Activated CD4-positive, alpha-beta T cell treated with anti-CD3 and anti-CD28 coated beads for 4 hours (primary cell): ENCODE results near the gene WNT7A.

Source experiments
- DNase-seq, 2 donors: peaks; one replicate each; pipeline ENCODE4 v3.0.0-alpha.2; 2020

WNT7A gene

GRCh38 chr3:13884851-13885703 is 5.2 kb upstream of the WNT7A start:
- DNase-seq: peak; percentile 77 to 80

- no peak for DNase-seq
Measured at GRCh38 chr3:13883681-13884080, 3.8 kb upstream of the WNT7A start.

DNA sequence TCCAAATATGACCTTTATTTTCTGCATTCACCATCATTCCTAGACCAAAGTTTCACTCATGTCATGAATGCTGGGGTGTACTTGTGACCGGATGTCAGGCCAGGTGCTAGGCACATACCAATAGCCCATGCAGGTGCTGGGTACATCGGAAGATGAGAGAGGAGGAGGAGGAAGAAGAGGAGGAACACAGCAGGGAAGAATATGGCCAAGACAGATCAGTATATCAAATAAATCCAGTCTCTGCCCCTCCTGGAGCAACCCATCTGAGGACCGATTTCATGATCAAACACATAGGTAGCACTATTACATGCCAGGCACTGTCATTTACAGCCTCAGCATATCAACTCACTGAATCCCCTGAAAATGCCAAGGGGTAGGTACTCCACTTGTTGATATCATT is 3.0 kb upstream of the WNT7A start:
- no peak for DNase-seq

DNA sequence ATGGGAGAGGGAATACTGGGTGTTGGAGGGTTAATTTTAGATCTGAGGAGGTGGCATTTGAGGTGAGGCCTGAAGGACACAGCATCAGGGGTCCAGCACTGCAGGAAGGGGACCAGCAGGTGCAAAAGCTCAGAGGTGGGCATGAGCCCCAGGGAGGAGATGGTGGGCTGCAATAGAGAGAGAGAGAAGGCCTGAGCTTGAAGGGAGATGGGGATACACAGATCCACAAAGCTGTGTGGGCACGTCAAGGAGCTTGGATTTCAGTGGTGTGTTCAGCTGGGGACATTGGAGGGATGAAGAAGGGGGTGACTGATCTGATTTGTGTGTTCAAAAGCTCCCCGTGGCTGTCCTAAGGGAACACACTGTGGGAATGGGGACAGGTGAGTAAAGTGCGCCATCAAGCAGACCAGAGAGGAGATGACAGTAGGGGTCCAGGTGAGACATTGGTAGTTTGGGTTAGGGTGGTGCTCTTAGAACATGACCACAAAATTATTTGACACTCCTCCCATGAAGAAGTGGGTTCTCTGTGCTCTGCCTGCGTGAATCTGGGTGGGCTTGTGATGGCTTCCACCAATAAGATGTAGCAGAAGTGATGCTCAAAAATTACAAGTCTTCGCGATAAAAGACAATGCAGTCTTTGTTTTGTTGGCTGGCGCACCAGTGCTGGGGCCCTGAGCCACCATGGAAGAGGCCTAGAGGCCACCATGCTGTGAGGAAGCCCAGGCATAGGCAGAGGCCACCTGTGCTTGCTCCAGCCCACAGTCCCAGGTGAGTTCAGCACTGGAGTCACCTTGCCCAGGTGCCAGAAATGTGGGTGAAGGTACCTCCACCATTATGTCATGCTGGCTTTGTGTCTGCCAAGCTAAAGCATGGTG is 1.9 kb upstream of the WNT7A start:
- no peak for DNase-seq

DNA sequence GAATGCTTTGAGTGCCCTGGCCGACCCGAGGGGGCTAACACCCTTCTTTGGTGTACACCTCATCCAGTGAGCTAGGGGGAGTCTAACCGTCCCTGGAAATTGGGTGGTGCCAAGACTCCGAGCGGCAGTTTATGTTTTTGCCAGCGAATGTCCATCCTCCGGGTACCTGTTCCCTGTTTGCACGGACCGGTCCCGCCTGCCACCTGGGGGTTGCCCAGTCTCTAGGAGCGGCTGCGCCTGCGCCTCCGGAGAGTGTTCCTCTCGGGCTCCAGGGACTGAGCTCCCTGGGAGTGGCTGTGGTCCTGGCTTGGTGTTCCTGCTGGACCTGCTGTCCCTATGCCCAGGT is 913 bp upstream of the WNT7A start:
- no peak for DNase-seq

DNA sequence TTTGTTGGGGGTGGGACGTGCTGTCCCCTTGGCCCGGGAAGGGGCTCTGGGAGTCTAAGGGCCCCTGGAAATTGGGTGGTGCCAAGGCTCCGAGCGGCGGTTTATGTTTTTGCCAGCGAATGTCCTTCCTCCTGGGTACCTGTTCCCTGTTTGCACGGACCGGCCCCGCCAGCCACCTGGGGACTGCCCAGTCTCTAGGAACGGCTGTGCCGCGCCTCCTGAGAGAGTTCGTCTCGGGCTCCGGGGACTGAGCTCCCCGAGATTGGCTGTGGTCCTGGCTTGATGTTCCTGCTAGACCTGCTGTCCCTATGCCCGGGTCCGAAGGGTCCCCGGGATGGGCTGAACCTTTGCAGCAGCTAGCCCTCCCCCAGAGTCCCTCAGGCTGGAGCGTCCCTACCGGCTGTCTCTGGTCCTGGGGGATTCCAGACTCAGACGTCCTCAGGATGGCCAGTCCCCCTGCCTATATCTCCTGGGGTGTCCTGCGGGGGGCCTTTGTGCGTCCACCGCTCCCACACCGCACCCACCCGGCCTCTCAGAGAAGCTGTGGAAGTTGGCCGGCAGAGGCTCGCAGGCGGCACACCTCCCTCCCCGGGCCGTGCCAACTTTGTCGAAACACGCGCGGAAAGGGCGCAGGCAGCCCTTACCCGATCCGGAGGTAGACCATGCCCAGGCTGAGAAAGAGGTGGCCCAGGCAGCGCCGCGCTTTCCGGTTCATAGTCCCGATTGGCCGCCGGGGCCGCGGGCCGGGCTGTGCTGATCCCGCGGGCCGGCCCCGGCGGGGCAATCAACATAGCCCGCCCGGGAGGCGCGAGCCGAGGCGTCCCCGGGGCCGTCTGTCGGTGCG is 547 bp downstream of the WNT7A start:
- peak in 1 of 2 donors; percentile 39 for DNase-seq

DNA sequence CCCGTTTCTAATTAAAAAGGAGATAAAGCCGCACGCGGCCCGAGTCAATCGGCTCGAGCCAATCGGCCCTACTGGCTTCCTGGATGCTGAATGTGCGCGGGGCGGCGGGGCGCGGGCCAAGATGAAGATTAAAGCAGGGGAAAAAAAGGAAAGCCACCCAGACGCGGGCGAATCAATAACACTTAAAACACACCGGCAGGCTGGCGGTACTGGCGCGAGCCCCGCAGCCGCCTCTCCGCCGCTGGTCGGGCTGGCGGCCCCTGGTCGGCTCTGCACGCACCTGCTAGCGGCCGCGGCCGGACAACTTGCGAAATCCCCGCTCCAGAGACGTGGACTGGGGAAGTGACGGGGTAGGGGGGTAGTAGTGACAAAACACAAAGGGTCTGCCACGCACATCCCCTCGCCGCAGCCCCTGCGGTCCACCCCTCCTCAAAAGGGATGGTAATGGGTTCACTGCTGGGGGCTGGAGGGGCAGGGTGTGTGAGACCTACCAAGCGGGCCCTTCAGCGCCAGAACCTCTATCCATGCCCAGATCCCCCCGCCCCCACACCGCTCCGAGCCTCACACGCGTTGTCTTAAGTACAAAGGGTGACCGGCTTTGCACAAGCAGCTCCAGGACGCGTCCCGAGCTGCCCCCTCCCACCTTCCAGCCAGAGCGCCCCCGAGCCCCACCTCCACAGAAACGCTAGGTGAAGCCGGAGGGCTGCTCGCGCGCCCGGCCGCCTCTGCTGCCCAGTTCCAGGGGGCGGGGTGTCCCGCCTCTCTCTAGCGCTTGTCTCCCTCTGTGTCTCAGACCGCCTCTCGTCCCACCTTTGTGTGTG is 1.4 kb downstream of the WNT7A start:
- peak in 1 of 2 donors; percentile 30 for DNase-seq

DNA sequence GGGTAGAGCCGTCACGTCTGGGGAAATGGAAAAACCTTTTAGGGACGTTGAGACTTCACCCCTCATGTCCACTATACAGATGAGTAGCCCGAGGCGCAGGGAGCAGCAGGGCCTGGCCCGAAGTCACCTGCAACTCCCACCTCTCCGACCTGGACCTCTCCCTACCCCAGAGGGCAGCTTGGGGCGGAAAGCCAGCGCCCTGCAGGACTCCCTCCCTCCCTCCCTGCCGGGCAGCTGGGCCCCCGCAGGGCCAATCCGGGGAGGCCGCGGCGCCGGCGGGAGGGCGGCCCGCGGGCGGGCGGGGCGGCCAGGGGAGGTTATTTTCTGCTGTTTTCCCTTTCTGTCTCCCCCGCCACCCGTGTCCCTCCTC is 2.0 kb downstream of the WNT7A start:
- no peak for DNase-seq

DNA sequence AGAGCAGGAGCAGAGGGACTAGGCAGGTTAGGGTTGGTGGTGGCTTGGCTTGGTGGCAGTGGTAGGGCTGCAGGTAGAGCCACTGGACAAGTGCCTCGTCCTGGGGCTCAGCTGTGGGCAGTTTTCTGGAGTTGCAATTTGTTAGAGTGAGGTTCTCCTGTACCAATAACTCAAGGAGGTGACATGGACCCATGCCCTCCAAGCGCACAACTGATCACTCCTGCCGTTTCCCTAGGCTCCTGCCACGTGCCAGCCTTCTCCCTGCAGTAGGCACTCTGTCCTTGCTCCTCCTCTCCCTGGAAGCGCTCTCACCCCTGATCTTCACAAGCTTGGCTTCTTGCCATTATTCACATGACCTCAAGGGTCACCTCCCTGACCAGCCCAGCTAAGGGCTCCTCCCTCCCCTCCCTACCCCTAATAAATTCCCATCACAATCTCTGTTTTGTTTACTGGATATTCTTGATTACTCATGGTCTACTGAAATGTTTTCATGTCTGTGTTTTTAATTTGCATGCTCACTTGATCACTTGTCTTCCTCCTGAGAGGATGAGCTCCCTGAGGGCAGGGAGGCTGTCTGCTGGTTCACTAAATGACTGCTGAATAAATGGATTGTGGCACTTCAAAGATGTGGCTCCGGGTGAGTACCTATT is 3.3 kb downstream of the WNT7A start:
- no peak for DNase-seq

DNA sequence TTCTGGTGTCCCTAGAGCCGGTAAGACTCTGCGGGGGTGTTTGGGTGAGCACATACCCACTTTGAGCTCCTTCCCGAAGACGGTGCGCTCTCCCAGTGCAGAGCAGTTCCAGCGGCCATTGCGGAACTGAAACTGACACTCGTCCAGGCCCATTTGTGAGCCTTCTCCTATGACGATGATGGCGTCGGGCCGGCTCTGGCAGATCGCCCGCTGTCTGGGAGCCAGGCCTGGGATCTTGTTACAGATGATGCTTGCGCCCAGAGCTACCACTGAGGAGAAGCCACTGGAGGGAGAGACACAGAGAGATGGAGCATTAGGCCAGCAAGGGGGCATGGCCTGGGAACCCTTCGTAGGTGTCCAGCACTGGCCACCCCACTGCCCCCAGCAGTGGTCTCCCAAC is 5.0 kb downstream of the WNT7A start:
- no peak for DNase-seq

DNA sequence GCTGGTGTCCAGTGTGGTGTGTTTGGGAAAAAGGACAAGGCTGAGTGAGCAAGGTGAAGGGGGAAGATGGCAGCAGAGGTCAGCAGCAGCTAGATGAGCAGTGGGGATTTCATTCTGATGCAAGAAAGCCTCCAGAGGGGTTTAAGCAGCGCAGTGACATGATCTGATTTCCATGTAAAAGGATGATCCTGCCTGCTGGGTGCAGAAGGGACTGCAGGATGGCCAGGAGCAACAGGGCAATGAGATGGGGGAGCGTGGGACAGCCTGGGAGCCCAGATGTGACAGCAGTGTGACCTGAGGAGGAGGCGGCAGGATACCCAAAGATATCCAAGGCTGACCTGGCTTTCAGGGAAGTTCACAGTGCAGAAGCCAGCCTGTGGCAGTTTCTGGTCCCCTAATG is 6.1 kb downstream of the WNT7A start:
- no peak for DNase-seq

DNA sequence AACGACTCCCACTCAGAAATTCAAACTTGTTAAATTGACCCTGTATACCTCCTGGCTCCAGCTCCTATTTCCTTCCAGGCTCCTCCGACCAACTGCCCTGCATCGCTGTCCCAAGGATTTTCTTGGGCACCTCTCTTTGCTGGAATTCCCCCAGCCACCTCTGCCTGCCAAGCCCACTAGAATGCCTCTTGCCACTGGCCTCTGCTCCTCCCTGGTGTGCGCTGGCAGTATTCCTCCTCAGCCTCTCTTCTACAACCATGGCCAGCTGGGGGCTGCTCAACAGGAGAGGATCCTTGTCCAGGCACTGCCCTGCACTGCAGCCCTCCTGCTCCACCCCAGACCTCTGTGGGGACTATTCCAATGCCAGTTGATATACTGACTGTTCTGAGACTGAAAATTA is 7.4 kb downstream of the WNT7A start:
- DNase-seq: no peak

GRCh38 chr3:13871791-13872190 is 8.1 kb downstream of the WNT7A start:
- DNase-seq: no peak

DNA sequence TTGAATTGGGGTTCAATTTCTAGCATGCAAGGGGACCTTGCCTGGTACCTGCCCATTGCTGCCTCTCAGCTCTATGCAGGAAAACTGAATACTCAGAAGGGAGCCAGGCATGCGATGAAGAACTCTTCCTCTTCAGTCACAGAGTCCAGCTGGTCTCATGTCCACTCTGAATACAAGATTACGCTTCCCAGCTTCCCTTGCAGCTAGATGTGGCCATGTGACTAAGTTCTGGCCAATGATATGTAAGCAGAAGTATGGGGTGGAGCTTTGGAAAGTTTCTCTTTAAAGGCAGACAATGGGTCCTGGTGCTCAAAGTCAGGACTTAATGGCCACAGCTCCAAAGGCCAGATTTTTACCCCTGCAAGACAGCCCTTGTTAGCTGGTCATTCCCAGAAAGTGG is 9.0 kb downstream of the WNT7A start:
- DNase-seq: no peak

- no peak for DNase-seq
Measured at GRCh38 chr3:13869761-13870343, 10.0 kb downstream of the WNT7A start.

- no peak for DNase-seq
Measured at GRCh38 chr3:13868844-13869724, 10.8 kb downstream of the WNT7A start.

DNA sequence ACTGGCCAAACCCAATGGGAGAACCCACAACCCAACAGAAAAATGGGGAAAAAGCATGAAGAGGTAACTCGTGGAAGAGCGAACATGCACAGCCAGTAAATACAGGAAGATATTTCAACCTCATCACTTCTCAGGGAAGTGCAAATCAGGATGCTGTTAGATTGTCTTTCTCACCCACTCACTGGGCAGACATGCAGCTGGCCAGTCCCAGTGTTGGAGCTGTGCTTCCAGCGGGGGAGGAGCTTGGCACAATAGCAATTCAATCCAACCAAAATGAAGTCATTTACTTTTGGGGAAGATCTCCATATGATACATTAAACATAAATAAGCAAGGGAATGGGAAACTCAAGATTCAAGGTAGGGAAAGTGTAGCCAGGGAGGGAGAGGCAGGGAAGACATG is 12.1 kb downstream of the WNT7A start:
- DNase-seq: no peak

DNA sequence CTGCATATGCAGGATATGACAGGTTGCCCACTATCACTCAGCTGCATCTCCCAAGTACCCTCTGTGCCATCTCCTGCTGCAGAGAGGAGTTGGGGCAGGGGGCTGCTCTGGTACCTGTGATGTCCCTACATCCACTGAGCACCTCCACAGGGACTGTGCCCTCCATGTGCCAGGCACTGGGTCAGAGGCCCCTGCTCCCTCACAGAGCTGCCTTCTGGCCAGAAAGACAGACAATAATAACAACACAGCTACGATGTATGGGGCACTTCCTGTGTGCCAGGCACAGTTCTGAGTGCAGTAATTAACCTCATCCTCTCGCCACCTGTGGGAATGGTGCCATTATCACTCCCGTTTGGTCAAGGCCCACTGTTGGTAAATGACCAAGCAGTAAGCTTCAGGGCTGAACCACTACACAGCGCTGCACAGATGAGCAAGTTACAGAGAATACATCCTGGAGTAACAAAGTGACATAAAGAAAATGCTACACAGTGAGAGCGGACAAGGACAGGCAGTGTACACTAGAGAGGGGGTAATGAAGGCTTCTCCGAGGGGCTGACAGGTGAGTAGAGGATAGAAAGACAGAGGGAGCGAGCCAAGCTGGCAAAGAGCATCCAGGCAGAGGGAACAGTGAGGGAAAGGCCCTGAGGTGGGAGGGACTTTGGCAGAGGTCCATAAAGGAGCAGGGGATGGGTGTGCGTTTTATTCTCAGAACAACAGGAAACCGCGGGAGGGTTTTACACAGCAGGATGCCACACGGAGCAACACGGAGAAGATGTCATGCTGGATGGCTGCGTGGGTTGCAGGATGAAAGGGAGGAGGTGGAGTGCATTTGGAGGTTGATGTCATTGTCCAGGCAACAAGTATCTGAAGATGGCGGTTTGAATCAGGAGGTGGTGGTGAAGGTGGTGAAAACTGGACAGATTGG is 13.6 kb downstream of the WNT7A start:
- peak; percentile 48 to 54 for DNase-seq

- DNase-seq: no peak
Measured at GRCh38 chr3:13865581-13865980, 14.3 kb downstream of the WNT7A start.
